ENCODE measurements around the gene OLFML1. TPM values are rescaled to one million over a fixed set of nuclear protein-coding genes. Genes with fewer than 3 reads are reported as not detected.

Gene OLFML1
- total and polyA plus RNA-seq, 11 donors = 1.7 to 17.9 (median 4.0) TPM

GRCh38 chr11:7457211-7457610 lies 28.1 kb upstream of the OLFML1 start:
- WGBS, 4 donors = 63 to 96% (median 77%) methylated on average over 1 of the region's 1 CpG
- no peaks in the 10 kb centered on the region for H3K27me3 ChIP-seq
- TF ChIP-seq POLR2A (IDR thresholded peaks at IDR 0.05) (no peak), CTCF (IDR thresholded peaks at IDR 0.05) (no peak)
- ATAC-seq (no peak), DNase-seq (no peak)
- intact Hi-C loops (cut with DNase I) = no loop called here
- no peaks in the 10 kb centered on the region for H3K9me3 ChIP-seq
- H3K27ac ChIP-seq = no peak overlapping the region
- no peak overlapping the region for H3K4me3 ChIP-seq
- no peaks in the 10 kb centered on the region for H3K36me3 ChIP-seq
- H3K4me1 ChIP-seq = no peaks in the 10 kb centered on the region

DNA sequence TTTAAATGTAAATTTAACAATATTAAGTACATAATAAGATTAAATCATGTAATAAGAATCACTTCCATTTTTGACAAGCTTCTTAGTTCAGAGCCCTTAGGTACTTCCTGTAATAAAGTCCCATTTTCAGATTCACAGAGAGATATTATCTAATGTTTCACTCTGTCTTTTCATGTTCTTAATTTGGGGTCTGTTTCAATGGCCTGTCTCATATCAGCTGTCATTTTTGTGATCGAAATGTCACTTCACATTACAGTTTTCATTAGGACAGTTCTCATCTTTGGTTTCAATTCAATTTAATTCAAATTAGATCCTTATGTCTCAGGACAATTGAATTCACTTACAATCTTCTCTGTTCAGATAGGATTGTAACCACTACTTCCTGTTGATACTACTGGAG lies 22.6 kb upstream of the OLFML1 start:
- ATAC-seq (no peak), DNase-seq (no peak)
- Histone ChIP-seq H3K27me3 (no peaks in the 10 kb centered on the region), H3K4me1 (no peaks in the 10 kb centered on the region), H3K4me3 (no peak overlapping the region), H3K9me3 (no peaks in the 10 kb centered on the region), H3K27ac (no peak overlapping the region), H3K36me3 (no peaks in the 10 kb centered on the region)
- no peak for TF ChIP-seq CTCF (IDR thresholded peaks at IDR 0.05)
- TF ChIP-seq POLR2A (IDR thresholded peaks at IDR 0.05) = no peak
- 82 to 98% (median 92%) methylated on average over 1 of the region's 1 CpG for WGBS, 4 donors
- intact Hi-C loops (cut with DNase I) = no loop called here

DNA sequence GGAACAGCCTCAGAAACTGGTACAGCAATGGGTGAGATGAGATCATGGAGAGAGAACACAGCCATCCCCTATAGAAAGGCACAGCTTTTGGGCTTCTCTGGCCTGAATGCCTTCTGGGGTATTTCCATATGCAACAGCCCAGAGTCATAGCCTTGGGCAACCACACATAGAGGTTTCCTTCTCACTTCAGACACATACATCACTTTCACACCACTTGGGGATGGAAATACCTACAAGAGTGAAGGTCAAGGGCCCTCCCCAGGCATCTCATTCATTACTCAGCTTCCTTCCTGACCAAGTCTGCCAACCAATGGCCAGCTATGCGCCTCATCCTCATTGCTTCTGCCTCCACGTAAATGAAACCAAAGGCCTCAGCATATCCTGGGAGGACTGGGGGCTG lies 17.7 kb upstream of the OLFML1 start:
- Histone ChIP-seq H3K27ac (no peak overlapping the region), H3K9me3 (no peaks in the 10 kb centered on the region), H3K4me3 (no peak overlapping the region), H3K36me3 (peaks cover 0 to 3% (median 0%) of the 10 kb centered on the region in 9 donors), H3K27me3 (no peaks in the 10 kb centered on the region), H3K4me1 (no peaks in the 10 kb centered on the region)
- ATAC-seq (no peak), DNase-seq (no peak)
- WGBS, 4 donors = 77 to 84% (median 81%) methylated on average over 2 of the region's 2 CpGs
- TF ChIP-seq POLR2A (IDR thresholded peaks at IDR 0.05) (no peak), CTCF (IDR thresholded peaks at IDR 0.05) (no peak)
- intact Hi-C loops (cut with DNase I) = no loop called here

GRCh38 chr11:7469351-7469865 lies 15.9 kb upstream of the OLFML1 start:
- H3K36me3 ChIP-seq = peaks cover 0 to 3% (median 0%) of the 10 kb centered on the region in 9 donors
- no peaks in the 10 kb centered on the region for H3K27me3 ChIP-seq
- DNase-seq (no peak), ATAC-seq (no peak)
- H3K27ac ChIP-seq = no peak overlapping the region
- peaks cover 0 to 6% (median 0%) of the 10 kb centered on the region in 12 donors for H3K4me1 ChIP-seq
- TF ChIP-seq CTCF (IDR thresholded peaks at IDR 0.05) = no peak
- TF ChIP-seq POLR2A (IDR thresholded peaks at IDR 0.05) = no peak
- intact Hi-C loops (cut with DNase I) = no loop called here
- 93 to 98% (median 95%) methylated on average over 5 of the region's 5 CpGs for WGBS, 4 donors
- no peaks in the 10 kb centered on the region for H3K9me3 ChIP-seq
- no peak overlapping the region for H3K4me3 ChIP-seq

All from heart left ventricle (tissue), 16 donors.